ENCODE measurements around the gene BBS9. TPM values are rescaled to one million over a fixed set of nuclear protein-coding genes. Genes with fewer than 3 reads are reported as not detected.

BBS9 gene
- total RNA-seq, 2 donors from 2014 or later, result 23.0 to 28.6 TPM

GRCh38 chr7:33485747-33486493 is 356.6 kb downstream of the BBS9 start:
- no peak overlapping the region for H3K27ac ChIP-seq
- TF ChIP-seq CTCF (IDR thresholded peaks at IDR 0.05), result no peak
- no peaks in the 10 kb centered on the region for H3K9me3 ChIP-seq
- H3K4me1 ChIP-seq (ENCODE audit: control insufficient read depth in 1 of 2, low read depth in 2 of 2), result no peaks in the 10 kb centered on the region
- H3K36me3 ChIP-seq, result no peaks in the 10 kb centered on the region
- no peaks in the 10 kb centered on the region for H3K27me3 ChIP-seq (replicated peaks; ENCODE audit: insufficient read depth)
- DNase-seq (ENCODE audit: low spot score) (no peak), ATAC-seq (ENCODE audit: insufficient number of reproducible peaks, low FRiP score, low read depth) (no peak)
- H3K4me3 ChIP-seq, result no peak overlapping the region

- Histone ChIP-seq H3K27ac (no peak overlapping the region), H3K36me3 (no peaks in the 10 kb centered on the region), H3K4me1 (ENCODE audit: control insufficient read depth in 1 of 2, low read depth in 2 of 2) (no peaks in the 10 kb centered on the region), H3K27me3 (replicated peaks; ENCODE audit: insufficient read depth) (no peaks in the 10 kb centered on the region), H3K4me3 (no peak overlapping the region), H3K9me3 (no peaks in the 10 kb centered on the region)
- ATAC-seq (ENCODE audit: insufficient number of reproducible peaks, low FRiP score, low read depth), result no peak
- no peak for DNase-seq (ENCODE audit: low spot score)
- TF ChIP-seq CTCF (IDR thresholded peaks at IDR 0.05), result no peak
These were observed 357.3 kb downstream of the BBS9 start for GRCh38 chr7:33486633-33487032.

- Histone ChIP-seq H3K27ac (no peak overlapping the region), H3K4me3 (no peak overlapping the region), H3K27me3 (replicated peaks; ENCODE audit: insufficient read depth) (no peaks in the 10 kb centered on the region), H3K9me3 (no peaks in the 10 kb centered on the region), H3K36me3 (no peaks in the 10 kb centered on the region), H3K4me1 (ENCODE audit: control insufficient read depth in 1 of 2, low read depth in 2 of 2) (no peaks in the 10 kb centered on the region)
- no peak for ATAC-seq (ENCODE audit: insufficient number of reproducible peaks, low FRiP score, low read depth)
- no peak for TF ChIP-seq CTCF (IDR thresholded peaks at IDR 0.05)
- DNase-seq (ENCODE audit: low spot score), result no peak
These were observed 358.8 kb downstream of the BBS9 start for GRCh38 chr7:33487998-33488682.

GRCh38 chr7:33494474-33494873 is 365.1 kb downstream of the BBS9 start:
- Histone ChIP-seq H3K9me3 (no peaks in the 10 kb centered on the region), H3K27ac (peak overlapping the region in 1 of 2 donors; percentile 41), H3K36me3 (no peaks in the 10 kb centered on the region), H3K27me3 (replicated peaks; ENCODE audit: insufficient read depth) (no peaks in the 10 kb centered on the region), H3K4me3 (no peak overlapping the region), H3K4me1 (ENCODE audit: control insufficient read depth in 1 of 2, low read depth in 2 of 2) (peaks cover 9 to 30% of the 10 kb centered on the region in 2 donors)
- ATAC-seq (ENCODE audit: insufficient number of reproducible peaks, low FRiP score, low read depth) (no peak), DNase-seq (ENCODE audit: low spot score) (no peak)
- TF ChIP-seq CTCF (IDR thresholded peaks at IDR 0.05), result no peak

GRCh38 chr7:33495207-33495606 is 365.8 kb downstream of the BBS9 start:
- DNase-seq (ENCODE audit: low spot score), result no peak

More at GRCh38 chr7:33495207-33495606, 365.8 kb downstream of the BBS9 start:
- TF ChIP-seq CTCF (IDR thresholded peaks at IDR 0.05), result no peak
- no peaks in the 10 kb centered on the region for H3K9me3 ChIP-seq
- peak overlapping the region; percentile 0 to 41 for H3K27ac ChIP-seq
- H3K4me1 ChIP-seq (ENCODE audit: control insufficient read depth in 1 of 2, low read depth in 2 of 2), result peaks cover 9 to 30% of the 10 kb centered on the region in 2 donors
- no peak for ATAC-seq (ENCODE audit: insufficient number of reproducible peaks, low FRiP score, low read depth)
- no peaks in the 10 kb centered on the region for H3K27me3 ChIP-seq (replicated peaks; ENCODE audit: insufficient read depth)
- H3K4me3 ChIP-seq, result peak overlapping the region; percentile 29
- no peaks in the 10 kb centered on the region for H3K36me3 ChIP-seq

All from thoracic aorta (tissue), 2 donors.